GM21360 (cell line): ENCODE measurements around the gene TMEM233.

Experiments used
- ATAC-seq: cut with Tn5 transposase; IDR thresholded peaks from one replicate; pipeline ENCODE4 v1.9.1; 2021; ENCODE audit warnings: mild to moderate bottlenecking, moderate library complexity; ENCODE audit not compliant: unreplicated experiment

TMEM233 gene

DNA sequence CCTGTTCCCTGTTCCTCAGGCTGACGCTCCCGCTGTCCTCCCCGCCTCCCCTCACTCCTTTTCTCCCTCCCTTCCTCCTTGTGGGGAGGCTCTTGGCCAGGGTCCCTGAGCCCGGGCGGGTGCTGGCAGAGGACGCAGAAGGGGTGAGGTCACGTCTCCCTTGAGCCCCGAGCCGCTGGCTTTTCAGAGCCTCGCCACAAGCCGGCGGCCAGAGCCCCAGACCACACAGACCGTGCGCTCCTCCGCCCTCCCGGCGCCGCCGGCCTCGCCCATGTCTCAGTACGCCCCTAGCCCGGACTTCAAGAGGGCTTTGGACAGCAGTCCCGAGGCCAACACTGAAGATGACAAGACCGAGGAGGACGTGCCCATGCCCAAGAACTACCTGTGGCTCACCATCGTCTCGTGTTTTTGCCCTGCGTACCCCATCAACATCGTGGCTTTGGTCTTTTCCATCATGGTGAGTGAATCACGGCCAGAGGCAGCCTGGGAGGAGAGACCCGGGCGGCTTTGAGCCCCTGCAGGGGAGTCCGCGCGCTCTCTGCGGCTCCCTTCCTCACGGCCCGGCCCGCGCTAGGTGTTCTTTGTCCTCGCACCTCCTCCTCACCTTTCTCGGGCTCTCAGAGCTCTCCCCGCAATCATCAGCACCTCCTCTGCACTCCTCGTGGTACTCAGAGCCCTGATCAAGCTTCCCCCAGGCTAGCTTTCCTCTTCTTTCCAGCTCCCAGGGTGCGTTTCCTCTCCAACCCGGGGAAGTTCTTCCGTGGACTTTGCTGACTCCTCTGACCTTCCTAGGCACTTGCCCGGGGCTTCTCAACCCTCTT is at the start of gene TMEM233:
Gene TMEM233 (plus strand): TSS at position 197 of the 821 bp plus-strand sequence. CDS start 75 bp downstream, at position 272.
- ATAC-seq: no peak

DNA sequence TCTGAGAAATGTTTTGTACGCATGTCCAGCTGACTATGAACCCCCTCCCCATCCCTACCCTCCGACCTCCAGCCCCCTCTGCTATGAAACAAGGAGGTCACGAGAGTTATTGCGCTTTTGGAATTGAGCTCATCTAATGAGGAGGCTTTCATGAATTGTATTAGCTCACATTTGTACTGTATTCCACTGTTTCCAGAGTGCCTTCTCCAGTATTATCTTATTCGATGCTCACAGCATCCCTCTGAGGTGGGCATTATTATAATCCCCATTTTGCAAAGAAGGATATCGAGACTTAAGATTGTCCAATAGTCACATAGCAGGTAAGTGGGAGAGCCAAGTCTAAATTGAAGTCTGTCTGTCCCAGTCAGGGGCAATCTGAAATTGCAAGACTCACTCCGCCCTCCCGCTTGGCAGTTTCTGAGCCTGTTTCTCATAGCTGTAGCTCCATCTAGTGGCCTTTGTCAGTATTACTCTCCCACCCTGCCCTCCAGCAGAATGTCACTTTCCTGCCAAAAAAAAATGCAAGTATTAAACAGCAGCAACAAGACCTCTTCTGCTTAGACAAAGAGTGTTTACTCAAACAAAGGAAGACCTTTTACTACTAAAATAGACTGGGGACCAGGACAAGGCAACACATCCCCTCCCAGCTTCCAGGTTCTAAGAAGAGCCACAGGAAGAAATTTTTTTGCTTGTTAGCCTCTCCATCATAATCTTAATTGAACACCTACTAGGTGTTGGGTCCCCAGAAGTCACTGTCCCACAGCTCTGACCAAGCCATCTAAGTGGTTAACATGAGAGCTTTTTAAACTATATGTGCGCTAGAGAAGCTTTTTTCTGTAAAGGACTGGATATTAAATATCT is 48.6 kb upstream of the TMEM233 start:
- no peak for ATAC-seq

DNA sequence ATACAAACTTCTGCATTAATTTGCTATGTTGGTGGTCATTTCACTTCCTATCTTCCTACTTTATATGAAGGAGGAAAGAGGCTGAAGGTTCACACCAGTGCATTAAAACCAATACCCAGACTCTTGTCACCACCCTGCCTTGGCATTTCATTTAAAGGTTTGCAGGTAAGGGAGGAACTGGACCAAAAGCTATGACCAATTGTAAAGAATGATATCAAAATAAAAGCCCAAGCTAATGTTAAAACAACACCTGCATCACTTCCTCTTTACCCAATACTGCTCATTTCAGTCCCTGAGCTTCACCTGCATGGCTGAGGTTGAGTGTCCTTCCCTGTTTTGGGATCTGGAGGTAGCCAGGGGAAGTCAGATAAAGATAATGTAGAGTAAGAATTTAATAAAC is 47.2 kb upstream of the TMEM233 start:
- ATAC-seq: no peak

DNA sequence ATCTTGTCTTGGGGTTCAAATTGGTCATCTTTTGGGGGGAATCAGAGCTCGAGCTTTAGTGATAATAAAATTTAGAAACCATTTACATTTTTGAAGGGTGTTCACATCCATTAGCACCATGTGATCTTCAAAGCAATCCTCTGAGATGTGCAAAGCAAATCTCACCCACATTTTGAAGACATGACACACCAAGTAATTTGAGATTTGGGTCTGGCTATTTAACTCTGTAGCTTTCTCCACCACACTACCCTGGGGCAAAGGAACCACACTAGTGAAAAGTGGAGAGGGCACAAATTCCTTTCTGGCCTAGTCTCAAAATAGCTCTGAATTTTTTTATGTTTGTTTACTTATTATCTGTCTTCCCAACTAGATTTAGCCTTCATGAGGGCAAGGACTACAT is 46.6 kb upstream of the TMEM233 start:
- no peak for ATAC-seq

- no peak for ATAC-seq
These were observed 36.7 kb upstream of the TMEM233 start for GRCh38 chr12:119556854-119557253.

GRCh38 chr12:119565404-119565803 is 28.2 kb upstream of the TMEM233 start:
- ATAC-seq: no peak

GRCh38 chr12:119570771-119571170 is 22.8 kb upstream of the TMEM233 start:
- ATAC-seq: no peak

DNA sequence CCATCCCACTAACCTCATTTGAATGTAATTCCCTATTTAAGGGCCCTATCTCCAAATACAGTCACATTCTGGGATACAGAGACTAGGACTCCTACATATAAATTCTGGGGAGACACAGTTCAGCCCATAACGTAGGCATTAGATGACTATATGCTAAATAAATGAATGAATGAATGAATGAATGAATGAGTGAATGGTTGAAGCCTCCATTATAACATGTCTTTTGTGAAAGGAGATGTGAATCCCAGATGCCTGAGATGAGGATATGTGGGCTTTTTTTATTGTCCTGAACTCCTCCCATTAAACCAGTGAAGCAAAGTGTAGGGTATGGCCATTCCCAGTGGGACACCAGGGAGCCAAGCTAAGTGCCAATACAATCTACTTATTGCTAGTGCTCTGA is 20.5 kb upstream of the TMEM233 start:
- ATAC-seq: no peak

- ATAC-seq: no peak
These were observed 19.3 kb upstream of the TMEM233 start for GRCh38 chr12:119574255-119574654.

DNA sequence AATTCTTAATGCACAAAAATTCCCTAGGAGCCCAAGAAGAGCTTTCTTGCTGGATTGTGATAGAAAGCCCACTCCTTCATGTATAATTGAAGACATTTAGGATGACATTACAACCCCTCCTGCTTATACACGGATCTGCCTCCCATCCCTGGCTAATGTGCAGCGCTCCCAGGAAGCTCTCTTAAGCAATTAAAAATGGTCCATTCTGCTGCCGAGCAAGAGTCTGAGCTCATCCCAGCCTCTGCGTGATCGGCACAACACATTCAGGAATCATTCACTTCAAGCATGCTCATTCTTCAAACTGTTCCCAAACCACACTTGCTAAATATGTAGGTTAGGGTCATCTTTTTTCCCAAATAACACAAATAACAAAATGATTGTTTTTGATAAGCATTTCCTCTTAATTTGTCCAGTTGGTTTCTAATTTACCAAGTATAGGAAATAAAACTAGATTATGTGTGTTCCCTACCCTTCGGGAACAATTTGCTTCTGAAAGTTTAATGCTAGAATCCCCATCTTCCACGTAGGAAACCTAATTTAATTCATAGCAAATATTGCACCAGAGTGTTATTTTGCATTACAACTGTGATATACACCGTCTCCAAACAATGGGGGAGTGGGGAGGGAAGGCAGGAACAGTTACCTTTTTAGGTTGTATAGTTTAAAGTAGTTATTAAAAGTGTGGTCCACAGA is 17.3 kb upstream of the TMEM233 start:
- no peak for ATAC-seq

DNA sequence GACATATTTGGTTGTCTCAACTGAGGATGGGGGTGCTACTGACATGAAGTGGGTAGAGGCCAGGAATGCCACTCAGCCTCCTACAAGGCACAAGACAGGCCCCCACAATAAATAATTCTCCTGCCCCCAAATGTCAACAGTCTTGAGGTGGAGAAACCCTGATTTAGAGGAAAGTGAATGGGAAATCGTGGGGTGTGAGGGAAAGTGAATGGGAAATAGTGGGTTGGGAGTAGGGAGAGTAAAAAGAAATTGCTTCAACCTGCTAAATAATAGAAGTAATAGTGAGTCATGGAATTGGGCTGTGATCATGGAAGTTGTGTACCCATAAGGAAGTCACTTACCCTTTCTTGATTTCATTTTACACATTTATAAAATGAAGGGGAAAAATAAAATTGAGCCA is 16.7 kb upstream of the TMEM233 start:
- no peak for ATAC-seq

DNA sequence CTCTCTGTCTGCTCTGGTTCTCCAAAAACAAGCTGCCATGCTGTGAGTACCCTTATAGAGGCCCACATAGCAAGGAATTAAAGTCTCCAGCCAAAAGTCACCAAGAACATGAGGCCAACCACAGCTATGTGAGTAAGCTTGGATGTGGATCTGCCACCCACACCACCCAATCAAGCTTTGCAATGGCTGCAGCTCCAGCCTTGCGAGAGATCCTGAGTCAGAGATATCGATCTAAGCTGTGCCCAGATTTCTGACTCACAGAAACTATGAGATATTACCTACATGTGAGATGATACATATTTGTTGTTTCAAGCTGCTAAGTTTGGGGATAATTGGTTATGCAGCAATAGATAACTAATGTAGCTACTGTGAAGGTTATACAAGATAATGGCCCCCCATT is 15.5 kb upstream of the TMEM233 start:
- ATAC-seq: no peak

DNA sequence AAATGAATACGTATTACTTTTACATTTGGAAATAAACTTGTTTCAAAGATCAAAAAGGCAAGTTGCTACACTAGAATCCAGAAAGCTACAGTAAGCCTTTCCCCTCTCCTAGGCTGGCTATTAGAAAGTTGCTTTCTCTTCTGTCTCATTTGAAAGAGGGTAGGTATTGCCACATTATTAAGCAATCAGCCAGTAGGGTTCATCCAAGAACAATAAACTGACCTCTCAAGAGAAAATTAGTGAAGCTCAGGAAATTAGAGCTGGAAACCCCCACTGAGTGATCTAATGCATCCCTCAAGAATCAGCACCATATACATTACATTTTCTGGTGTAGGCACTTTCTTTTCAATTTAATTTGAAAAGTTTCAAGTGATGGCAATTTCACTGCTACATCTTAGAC is 4.5 kb upstream of the TMEM233 start:
- no peak for ATAC-seq

DNA sequence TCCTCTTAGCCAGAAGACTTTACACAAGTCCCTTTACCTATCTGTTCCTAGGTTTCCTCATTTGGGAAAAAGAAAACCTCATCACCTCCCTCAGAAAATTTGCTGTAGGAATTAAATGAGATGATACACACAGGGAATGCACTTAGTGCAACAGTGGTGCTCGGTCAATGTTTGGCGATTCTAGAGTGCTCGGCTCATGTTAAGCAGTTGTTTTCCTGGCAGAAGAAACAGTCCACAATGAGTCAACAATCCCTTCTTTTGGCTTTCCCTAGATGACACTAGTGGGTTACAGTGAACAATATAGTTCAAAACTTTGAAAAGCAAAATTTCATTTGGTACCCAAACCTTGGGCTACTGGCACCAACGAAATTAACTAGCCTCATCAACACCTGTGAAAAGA is 3.9 kb upstream of the TMEM233 start:
- no peak for ATAC-seq

- no peak for ATAC-seq
These were observed 1.3 kb upstream of the TMEM233 start for GRCh38 chr12:119592232-119592631.

GRCh38 chr12:119594399-119594730 is 791 bp downstream of the TMEM233 start:
- ATAC-seq: no peak

- no peak for ATAC-seq
These were observed 1.3 kb downstream of the TMEM233 start for GRCh38 chr12:119594772-119595445.

GRCh38 chr12:119598159-119598558 is 4.6 kb downstream of the TMEM233 start:
- no peak for ATAC-seq

DNA sequence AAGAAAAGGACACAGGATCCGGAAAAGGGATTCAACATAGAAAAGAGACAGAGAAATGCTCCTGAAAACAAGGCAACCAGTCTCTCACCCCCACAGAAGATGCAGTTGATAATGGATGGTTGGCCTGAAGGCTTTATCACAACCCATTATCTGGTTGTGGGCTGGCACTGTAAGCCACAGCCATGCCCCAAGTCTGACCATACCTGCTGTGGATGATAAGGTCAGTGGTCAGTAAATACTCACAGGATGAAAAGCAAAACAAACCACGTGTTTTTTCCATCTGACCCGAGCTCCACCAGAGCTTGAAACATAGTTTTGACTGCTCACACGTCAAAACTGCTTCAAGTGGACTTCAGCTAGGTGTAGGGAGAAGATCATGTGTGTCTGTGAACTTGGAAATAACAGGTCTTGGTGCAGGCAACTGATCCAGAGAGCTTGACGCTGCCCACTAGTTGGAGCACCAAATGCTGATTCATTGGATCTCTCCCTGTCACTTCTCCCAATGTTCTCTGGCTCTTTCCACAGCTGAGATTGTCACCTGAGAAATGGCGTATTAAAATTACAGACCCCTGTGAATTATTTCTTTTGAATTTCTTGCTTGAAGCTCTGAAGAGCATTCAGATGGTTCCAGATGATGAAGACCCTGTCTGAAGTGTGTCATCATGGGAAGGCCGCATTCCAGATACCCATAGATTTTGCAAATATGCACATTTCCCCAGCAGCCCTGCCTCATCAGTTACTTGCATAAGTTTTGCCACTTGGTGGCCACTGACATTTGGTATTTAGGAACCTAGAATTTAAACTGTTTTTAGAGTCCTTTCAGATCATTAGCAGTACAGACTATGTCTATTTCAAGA is 8.5 kb downstream of the TMEM233 start:
- ATAC-seq: no peak

DNA sequence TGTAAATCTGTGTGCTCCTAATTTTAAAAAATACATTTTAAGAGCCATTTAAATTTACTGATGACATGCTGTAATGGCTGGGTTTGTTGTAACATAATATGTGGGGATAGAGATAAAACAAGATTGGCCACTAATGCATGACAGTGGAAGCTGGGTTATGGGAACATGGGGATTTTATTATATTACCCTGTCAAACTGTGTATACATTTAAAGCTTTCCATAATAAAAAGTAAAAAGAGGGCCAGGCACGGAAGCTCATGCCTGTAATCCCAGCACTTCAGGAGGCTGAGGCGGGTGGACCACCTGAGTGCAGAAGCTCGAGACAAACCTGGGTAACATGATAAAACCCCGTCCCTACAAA is 9.1 kb downstream of the TMEM233 start:
- ATAC-seq: no peak
